SH-SY5Y (cell line): ENCODE results near the gene RAB9A.

Experiments used
- GATA2 ChIP-seq: IDR thresholded peaks from 2 replicates; pipeline ENCODE4 v1.6.1; 2011; ENCODE audit warnings: mild to moderate bottlenecking, low read depth, low read length
- GATA3 ChIP-seq: IDR thresholded peaks from 2 replicates; pipeline ENCODE4 v1.6.1; 2011; ENCODE audit warnings: low read depth, mild to moderate bottlenecking, low read length, moderate library complexity

- TF ChIP-seq GATA2 (no peak), GATA3 (no peak)
Observed at GRCh38 chrX:13651150-13651549, 37.8 kb upstream of the RAB9A start.
